GM23248 (cell line): ENCODE results near the gene UBTD1. TPM values are rescaled to one million over a fixed set of nuclear protein-coding genes. Genes with fewer than 3 reads are reported as not detected.

Experiments used
- DNase-seq: peaks from one replicate; pipeline ENCODE4 v3.0.0-alpha.2; 2015
- H2AFZ ChIP-seq: fragments of 200-600 bp; sonication (generic); 2 replicates; pipeline ENCODE4 v1.6.1; 2016; ENCODE audit warnings: antibody characterized with exemption
- H3F3A ChIP-seq: fragments of 200-600 bp; sonication (generic); 2 replicates; pipeline ENCODE4 v1.6.1; 2016; ENCODE audit warnings: mild to moderate bottlenecking, antibody characterized with exemption, mixed run types; ENCODE audit not compliant: insufficient read depth
- H3K27ac ChIP-seq: fragments of 200-600 bp; sonication (generic); 2 replicates; pipeline ENCODE4 v1.5.1; 2016; ENCODE audit warnings: mild to moderate bottlenecking
- H3K27me3 ChIP-seq: fragments of 200-600 bp; sonication (generic); replicated peaks from 2 replicates; pipeline ENCODE4 v1.6.1; 2016; ENCODE audit warnings: mild to moderate bottlenecking; ENCODE audit not compliant: insufficient read depth
- H3K36me3 ChIP-seq: fragments of 200-600 bp; sonication (generic); 2 replicates; pipeline ENCODE4 v1.6.1; 2016; ENCODE audit warnings: low read depth, mild to moderate bottlenecking
- H3K4me1 ChIP-seq: fragments of 200-600 bp; sonication (generic); 2 replicates; pipeline ENCODE4 v1.6.1; 2016; ENCODE audit warnings: mild to moderate bottlenecking; ENCODE audit not compliant: insufficient read depth
- H3K4me2 ChIP-seq: fragments of 200-600 bp; sonication (generic); one replicate; pipeline ENCODE4 v1.6.1; 2016; ENCODE audit warnings: mild to moderate bottlenecking; ENCODE audit not compliant: unreplicated experiment
- H3K4me3 ChIP-seq: fragments of 200-600 bp; sonication (generic); 2 replicates; pipeline ENCODE4 v1.5.1; 2016; ENCODE audit warnings: mild to moderate bottlenecking
- H3K79me2 ChIP-seq: fragments of 200-600 bp; sonication (generic); 2 replicates; pipeline ENCODE4 v1.6.1; 2016; ENCODE audit warnings: mild to moderate bottlenecking; ENCODE audit not compliant: insufficient read depth
- H3K9ac ChIP-seq: fragments of 200-600 bp; sonication (generic); 2 replicates; pipeline ENCODE4 v1.6.1; 2016; ENCODE audit warnings: mild to moderate bottlenecking
- H3K9me2 ChIP-seq: fragments of 200-600 bp; sonication (generic); 2 replicates; pipeline ENCODE4 v1.6.1; 2016; ENCODE audit warnings: mixed run types, mild to moderate bottlenecking, moderate library complexity; ENCODE audit not compliant: insufficient read depth
- H3K9me3 ChIP-seq: fragments of 200-600 bp; sonication (generic); one replicate; pipeline ENCODE4 v1.6.1; 2017; ENCODE audit warnings: low read depth
- H4K20me1 ChIP-seq: fragments of 200-600 bp; sonication (generic); 2 replicates; pipeline ENCODE4 v1.6.0; 2016; ENCODE audit not compliant: insufficient read depth
- EZH2 ChIP-seq: fragments of 200-600 bp; sonication (generic); IDR thresholded peaks from 2 replicates; pipeline ENCODE4 v1.6.1; 2018; ENCODE audit warnings: antibody characterized with exemption, mild to moderate bottlenecking; ENCODE audit not compliant: insufficient read depth, poor library complexity, severe bottlenecking
- EZH2phosphoT487 ChIP-seq: fragments of 200-600 bp; sonication (generic); IDR thresholded peaks from 2 replicates; pipeline ENCODE4 v1.6.1; 2018; ENCODE audit warnings: antibody characterized with exemption, moderate library complexity, mild to moderate bottlenecking, low read depth; ENCODE audit not compliant: insufficient read depth
- WGBS, 2 experiments: methylation state at CpG; one replicate each; pipeline ENCODE4 v1.1.6; 2015 to 2017; ENCODE audit warnings: low lambda C conversion rate in 2 of 2, low coverage in 1 of 2; ENCODE audit errors: missing lambda C conversion rate in 2 of 2; 5-methylcytosine and 5-hydroxymethylcytosine counted together
- in situ Hi-C: fragments of 300-500 bp; cut with MboI; formaldehyde crosslinking; loops from 2 replicates; pipeline ENCODE4 v1.15.0; 2020
- polyA plus RNA-seq: library from polyadenylated mRNA; unstranded; fragments of >200 nt; fragmentation: Nextera tagmentation; extraction: Ambion mirVana; gene quantifications from 2 replicates; pipeline ENCODE4 v1.2.1, GENCODE V29; 2016
- total RNA-seq: library from RNA; depleted of rRNA; stranded (reverse); fragments of >200 nt; shearing (Covaris generic); gene quantifications from 2 replicates; pipeline ENCODE4 v1.2.3, GENCODE V29; 2014

The UBTD1 gene
- total and polyA plus RNA-seq, 2 experiments from 2014 or later: 20.8 to 27.2 TPM

- 0 to 1% methylated on average over 44 to 73 of the region's 73 CpGs for WGBS, 2 experiments
- H4K20me1 ChIP-seq: no peaks in the 10 kb centered on the region; the same call in 1 of the 2 replicates
- in situ Hi-C loops: no loop called here
Measured at GRCh38 chr10:97498076-97498840, 466 bp upstream of the UBTD1 start, which contains the start of gene MMS19. Gene MMS19, minus strand, starts transcription at chr10:97498422. Its CDS starts 38 bp downstream, at chr10:97498384.

GRCh38 chr10:97499561-97500296 is 1.0 kb downstream of the UBTD1 start:
- Histone ChIP-seq H3K9ac (peak overlapping the region; percentile 97), H3K79me2 (peaks cover 79% of the 10 kb centered on the region), H3K9me3 (no peaks in the 10 kb centered on the region), H3K36me3 (0 out of 2 replicates have a peak, but pooled peaks cover 4% of the 10 kb centered on the region), H3K4me2 (peak overlapping the region; percentile 92), H3K4me3 (peak overlapping the region; percentile 92), H4K20me1 (no peaks in the 10 kb centered on the region; the same call in 1 of the 2 replicates), H2AFZ (peak overlapping the region; percentile 81), H3K27me3 (no peaks in the 10 kb centered on the region), H3F3A (peaks cover 26% of the 10 kb centered on the region), H3K27ac (peak overlapping the region; percentile 97), H3K9me2 (no peaks in the 10 kb centered on the region), H3K4me1 (peaks cover 21% of the 10 kb centered on the region)
- DNase-seq: peak; percentile 86
- TF ChIP-seq EZH2phosphoT487: no peak
- no peak for TF ChIP-seq EZH2
- in situ Hi-C loops: no loop called here
- WGBS, 2 experiments: 1% methylated on average over 21 to 41 of the region's 41 CpGs

More at GRCh38 chr10:97498076-97498840, 466 bp upstream of the UBTD1 start, which contains the start of gene MMS19:
- peak; percentile 100 for DNase-seq
- Histone ChIP-seq H3K9me2 (no peaks in the 10 kb centered on the region), H3K27me3 (no peaks in the 10 kb centered on the region), H3K4me1 (peaks cover 30% of the 10 kb centered on the region), H3K4me2 (peak within 1 kb of the TSS; percentile 97), H3K79me2 (peaks cover 79% of the 10 kb centered on the region), H3K9ac (peak within 1 kb of the TSS; percentile 97), H2AFZ (peak within 1 kb of the TSS; percentile 81), H3K9me3 (no peaks in the 10 kb centered on the region), H3F3A (peaks cover 26% of the 10 kb centered on the region), H3K27ac (peak within 1 kb of the TSS; percentile 97), H3K36me3 (0 out of 2 replicates have a peak, but pooled peaks cover 4% of the 10 kb centered on the region), H3K4me3 (peak within 1 kb of the TSS; percentile 92)
- no peak for TF ChIP-seq EZH2phosphoT487
- no peak for TF ChIP-seq EZH2

GRCh38 chr10:97500297-97500575 is 1.5 kb downstream of the UBTD1 start:
- in situ Hi-C loops: no loop called here
- Histone ChIP-seq H3K36me3 (0 out of 2 replicates have a peak, but pooled peaks cover 4% of the 10 kb centered on the region), H3F3A (peaks cover 26% of the 10 kb centered on the region), H4K20me1 (no peaks in the 10 kb centered on the region; the same call in 1 of the 2 replicates), H3K9ac (peak overlapping the region; percentile 97), H3K27ac (peak overlapping the region; percentile 97), H2AFZ (peak overlapping the region; percentile 81; the same call in 1 of the 2 replicates), H3K9me3 (no peaks in the 10 kb centered on the region), H3K9me2 (no peaks in the 10 kb centered on the region), H3K79me2 (peaks cover 79% of the 10 kb centered on the region), H3K4me1 (peaks cover 21% of the 10 kb centered on the region), H3K4me3 (peak overlapping the region; percentile 92), H3K4me2 (peak overlapping the region; percentile 92), H3K27me3 (no peaks in the 10 kb centered on the region)
- DNase-seq: no peak
- TF ChIP-seq EZH2phosphoT487 (no peak), EZH2 (no peak)
- 98 to 100% methylated on average over 2 of the region's 2 CpGs for WGBS, 2 experiments

- Histone ChIP-seq H3K9me3 (no peaks in the 10 kb centered on the region), H3K27ac (no peak overlapping the region), H4K20me1 (no peaks in the 10 kb centered on the region), H3K4me2 (no peak overlapping the region), H3K9ac (no peak overlapping the region), H3K79me2 (peaks cover 82% of the 10 kb centered on the region), H3F3A (peaks cover 9% of the 10 kb centered on the region), H3K4me1 (peaks cover 9% of the 10 kb centered on the region), H2AFZ (no peak overlapping the region), H3K36me3 (no peaks in the 10 kb centered on the region), H3K9me2 (no peaks in the 10 kb centered on the region), H3K27me3 (no peaks in the 10 kb centered on the region), H3K4me3 (no peak overlapping the region)
- in situ Hi-C loops: no loop called here
- 91 to 93% methylated on average over 6 of the region's 6 CpGs for WGBS, 2 experiments
- DNase-seq: no peak
- no peak for TF ChIP-seq EZH2phosphoT487
- no peak for TF ChIP-seq EZH2
Measured at GRCh38 chr10:97502916-97503315, 4.2 kb downstream of the UBTD1 start.
